GM18868 (cell line): ENCODE results near the gene COL4A1.

Experiments
- ATAC-seq: cut with Tn5 transposase; IDR thresholded peaks from one replicate; pipeline ENCODE4 v1.9.1; 2021; ENCODE audit warnings: mild to moderate bottlenecking, moderate library complexity; ENCODE audit not compliant: unreplicated experiment

COL4A1 gene

GRCh38 chr13:110306960-110307766 lies at the start of gene COL4A1, which contains the start of gene COL4A2:
Gene COL4A1 (minus strand): TSS chr13:110307157. CDS start chr13:110307027, 130 bp downstream.
Gene COL4A2 (plus strand): TSS chr13:110307284. CDS start chr13:110307904, 620 bp downstream.
- ATAC-seq: no peak

- no peak for ATAC-seq
Observed at GRCh38 chr13:110356362-110356761, 49.4 kb upstream of the COL4A1 start.

GRCh38 chr13:110354715-110355473 lies 47.9 kb upstream of the COL4A1 start:
- no peak for ATAC-seq

GRCh38 chr13:110354123-110354627 lies 47.2 kb upstream of the COL4A1 start:
- ATAC-seq: no peak

GRCh38 chr13:110353339-110353977 lies 46.5 kb upstream of the COL4A1 start:
- no peak for ATAC-seq

- no peak for ATAC-seq
Observed at GRCh38 chr13:110352735-110353134, 45.8 kb upstream of the COL4A1 start.

GRCh38 chr13:110351636-110352420 lies 44.9 kb upstream of the COL4A1 start:
- ATAC-seq: no peak

- no peak for ATAC-seq
Observed at GRCh38 chr13:110350509-110350908, 43.6 kb upstream of the COL4A1 start.

GRCh38 chr13:110350049-110350448 lies 43.1 kb upstream of the COL4A1 start:
- ATAC-seq: no peak

GRCh38 chr13:110349239-110349638 lies 42.3 kb upstream of the COL4A1 start:
- ATAC-seq: no peak

- no peak for ATAC-seq
Observed at GRCh38 chr13:110348309-110349105, 41.5 kb upstream of the COL4A1 start.

- ATAC-seq: no peak
Observed at GRCh38 chr13:110347535-110348308, 40.8 kb upstream of the COL4A1 start.

- no peak for ATAC-seq
Observed at GRCh38 chr13:110347088-110347487, 40.1 kb upstream of the COL4A1 start.

GRCh38 chr13:110346661-110347067 lies 39.7 kb upstream of the COL4A1 start:
- no peak for ATAC-seq

- no peak for ATAC-seq
Observed at GRCh38 chr13:110345701-110346100, 38.7 kb upstream of the COL4A1 start.

GRCh38 chr13:110345266-110345665 lies 38.3 kb upstream of the COL4A1 start:
- ATAC-seq: no peak

- no peak for ATAC-seq
Observed at GRCh38 chr13:110344320-110344719, 37.4 kb upstream of the COL4A1 start.

GRCh38 chr13:110343241-110343865 lies 36.4 kb upstream of the COL4A1 start:
- no peak for ATAC-seq
